Measurements from ENCODE around the gene RAB9A.
"Not testable (repeated sequence)": the region's sequence is repeated elsewhere in the genome, so short reads cannot be mapped to it uniquely, and the experiment has no call there.

The RAB9A gene

DNA sequence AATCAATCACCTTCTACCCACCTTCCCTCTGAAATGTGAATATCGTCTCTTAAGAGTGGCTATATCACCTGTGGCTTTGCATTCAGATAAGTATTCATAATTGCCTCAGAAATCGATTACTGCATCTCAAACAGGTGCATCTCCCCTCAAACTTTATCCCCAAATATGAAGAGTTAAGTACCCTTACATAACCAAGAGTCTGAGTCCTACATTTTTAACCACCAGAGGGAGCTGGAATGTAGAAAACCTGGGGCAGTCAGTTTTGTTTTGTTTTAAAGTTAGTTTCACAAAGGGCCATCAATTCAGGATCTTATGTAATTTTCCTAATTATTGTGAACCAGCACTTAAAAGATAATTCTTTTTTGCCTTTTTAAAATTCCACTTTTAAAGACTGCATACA lies 30.3 kb upstream of the RAB9A start:
- Mint-ChIP-seq H3K9me3 (no peaks in the 10 kb centered on the region), H3K4me1 (peaks cover 0 to 11% of the 10 kb centered on the region in 2 donors), H3K36me3 (peaks cover 0 to 30% of the 10 kb centered on the region in 2 donors), H3K27me3 (peaks cover 0 to 7% of the 10 kb centered on the region in 2 donors), H3K4me3 (no peak overlapping the region), H3K27ac (no peak overlapping the region)
- DNase-seq (no peak), ATAC-seq (replicated peaks) (peak in 1 of 2 donors; percentile 55)

DNA sequence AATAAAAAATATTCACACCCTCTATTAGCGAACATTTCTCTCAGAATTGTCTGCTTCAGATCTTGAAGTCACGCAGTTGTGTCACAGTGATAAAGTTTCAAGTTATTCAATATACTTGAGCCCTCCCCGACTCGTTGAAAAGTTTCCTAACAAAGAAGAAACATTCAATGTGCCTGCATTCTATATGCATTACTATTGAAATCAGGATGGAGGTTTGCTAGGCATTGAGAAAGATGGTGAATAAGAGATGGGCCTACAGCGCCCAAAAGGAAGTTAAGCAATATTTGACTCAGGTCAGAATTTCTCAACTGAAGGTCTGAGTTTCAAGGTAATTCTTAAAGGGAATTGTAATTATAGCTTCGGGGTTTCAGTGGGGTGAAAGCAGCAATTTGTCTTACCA lies 29.9 kb upstream of the RAB9A start:
- DNase-seq (no peak), ATAC-seq (replicated peaks) (no peak)
- peaks cover 0 to 11% of the 10 kb centered on the region in 2 donors for H3K4me1 Mint-ChIP-seq
- H3K36me3 Mint-ChIP-seq, result peaks cover 0 to 35% of the 10 kb centered on the region in 2 donors
- H3K9me3 Mint-ChIP-seq, result no peaks in the 10 kb centered on the region
- peaks cover 0 to 7% of the 10 kb centered on the region in 2 donors for H3K27me3 Mint-ChIP-seq
- H3K4me3 Mint-ChIP-seq, result no peak overlapping the region
- H3K27ac Mint-ChIP-seq, result no peak overlapping the region

DNA sequence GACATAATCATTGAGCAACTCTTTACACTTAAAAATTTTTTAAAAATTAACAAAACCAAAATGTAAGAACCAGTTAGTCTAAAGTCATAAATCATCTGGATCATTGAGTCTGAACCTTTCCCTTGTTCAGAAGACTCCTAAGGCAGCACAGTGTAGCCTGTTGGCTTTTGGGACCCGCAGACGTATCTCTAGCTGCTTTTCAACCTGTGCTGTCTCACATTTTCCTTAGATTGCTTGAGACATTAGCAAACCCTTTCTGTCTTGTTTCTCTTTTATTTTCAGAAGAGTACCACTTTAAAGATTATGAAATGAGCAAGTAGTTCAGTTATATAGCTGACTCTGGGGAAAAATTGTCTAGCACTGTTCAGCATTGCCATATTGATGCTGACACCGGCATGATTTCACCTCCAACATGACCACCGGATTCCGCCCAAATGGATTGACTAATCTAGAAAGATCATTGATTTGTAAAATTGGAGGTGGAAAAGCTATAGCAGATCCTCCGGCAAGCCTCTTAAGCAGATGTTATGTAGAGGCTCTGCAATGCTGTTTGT lies 27.1 kb upstream of the RAB9A start:
- Mint-ChIP-seq H3K27ac (no peak overlapping the region), H3K36me3 (peaks cover 0 to 40% of the 10 kb centered on the region in 2 donors), H3K27me3 (peaks cover 0 to 9% of the 10 kb centered on the region in 2 donors), H3K9me3 (no peaks in the 10 kb centered on the region), H3K4me3 (no peak overlapping the region), H3K4me1 (peaks cover 0 to 7% of the 10 kb centered on the region in 2 donors)
- ATAC-seq (replicated peaks) (no peak), DNase-seq (no peak)

DNA sequence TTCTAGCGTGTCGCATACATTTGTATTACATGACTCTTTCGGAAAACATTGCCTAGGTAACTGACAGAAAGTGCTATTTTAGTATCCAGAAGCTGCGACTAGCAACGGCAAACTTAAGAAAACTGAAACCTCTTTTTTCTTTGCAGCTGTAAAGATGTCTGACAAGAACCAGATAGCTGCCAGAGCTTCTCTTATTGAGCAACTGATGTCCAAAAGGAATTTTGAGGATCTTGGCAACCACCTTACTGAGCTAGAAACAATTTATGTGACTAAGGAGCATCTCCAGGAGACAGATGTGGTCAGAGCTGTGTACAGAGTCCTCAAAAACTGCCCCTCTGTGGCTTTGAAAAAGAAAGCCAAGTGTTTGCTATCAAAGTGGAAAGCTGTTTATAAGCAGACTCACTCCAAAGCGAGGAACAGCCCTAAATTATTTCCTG lies 26.6 kb upstream of the RAB9A start:
- Mint-ChIP-seq H3K4me1 (peaks cover 0 to 8% of the 10 kb centered on the region in 2 donors), H3K9me3 (no peaks in the 10 kb centered on the region), H3K4me3 (no peak overlapping the region), H3K36me3 (peaks cover 0 to 39% of the 10 kb centered on the region in 2 donors), H3K27ac (no peak overlapping the region), H3K27me3 (peaks cover 0 to 11% of the 10 kb centered on the region in 2 donors)
- ATAC-seq (replicated peaks) (no peak), DNase-seq (no peak)

DNA sequence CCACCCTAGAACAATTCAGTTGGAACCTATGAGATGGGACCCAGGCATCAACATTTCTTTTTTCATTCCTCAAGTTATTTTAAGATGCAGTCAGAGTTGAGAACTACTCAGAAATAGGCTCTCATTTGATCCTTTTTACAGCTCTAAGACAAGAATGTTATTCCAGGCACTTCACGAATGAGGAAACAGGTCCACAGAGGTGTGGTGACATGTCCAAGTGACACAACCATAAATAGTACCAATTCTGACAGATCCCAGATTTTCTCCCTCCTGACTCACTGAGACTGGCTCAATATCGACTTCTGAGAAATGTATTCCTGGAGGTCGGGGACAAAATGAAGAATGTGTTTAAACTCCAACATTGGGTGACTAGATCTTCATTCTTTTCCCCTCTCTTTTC lies 24.9 kb upstream of the RAB9A start:
- H3K27ac Mint-ChIP-seq, result no peak overlapping the region
- peaks cover 0 to 2% of the 10 kb centered on the region in 2 donors for H3K4me1 Mint-ChIP-seq
- DNase-seq (no peak), ATAC-seq (replicated peaks) (no peak)
- peaks cover 0 to 39% of the 10 kb centered on the region in 2 donors for H3K36me3 Mint-ChIP-seq
- H3K27me3 Mint-ChIP-seq, result peaks cover 0 to 11% of the 10 kb centered on the region in 2 donors
- no peaks in the 10 kb centered on the region for H3K9me3 Mint-ChIP-seq
- H3K4me3 Mint-ChIP-seq, result no peak overlapping the region

DNA sequence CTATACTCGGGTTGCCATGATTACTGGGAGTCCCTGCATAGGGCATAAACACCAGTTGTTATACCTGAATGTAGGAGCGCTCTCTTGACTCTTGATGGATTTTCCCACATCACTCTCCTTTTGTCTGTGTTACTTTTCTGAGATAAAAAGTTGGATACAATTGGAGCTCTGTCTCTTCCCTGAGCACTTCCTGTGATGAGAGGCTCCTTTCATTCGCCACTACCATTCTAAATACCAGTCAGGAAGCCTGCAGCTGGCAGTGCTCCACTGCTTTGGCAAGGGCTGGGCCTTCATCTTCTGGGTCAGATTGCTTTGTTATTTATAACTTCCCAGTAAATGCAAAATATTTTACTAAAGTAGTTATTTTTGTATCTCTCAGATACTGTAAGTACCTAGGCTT lies 22.1 kb upstream of the RAB9A start:
- Mint-ChIP-seq H3K4me1 (peaks cover 6 to 7% of the 10 kb centered on the region in 2 donors), H3K4me3 (no peak overlapping the region), H3K9me3 (no peaks in the 10 kb centered on the region), H3K27ac (peak overlapping the region; percentile 80), H3K36me3 (peaks cover 6 to 41% of the 10 kb centered on the region in 2 donors), H3K27me3 (peaks cover 0 to 14% of the 10 kb centered on the region in 2 donors)
- ATAC-seq (replicated peaks) (no peak), DNase-seq (no peak)

DNA sequence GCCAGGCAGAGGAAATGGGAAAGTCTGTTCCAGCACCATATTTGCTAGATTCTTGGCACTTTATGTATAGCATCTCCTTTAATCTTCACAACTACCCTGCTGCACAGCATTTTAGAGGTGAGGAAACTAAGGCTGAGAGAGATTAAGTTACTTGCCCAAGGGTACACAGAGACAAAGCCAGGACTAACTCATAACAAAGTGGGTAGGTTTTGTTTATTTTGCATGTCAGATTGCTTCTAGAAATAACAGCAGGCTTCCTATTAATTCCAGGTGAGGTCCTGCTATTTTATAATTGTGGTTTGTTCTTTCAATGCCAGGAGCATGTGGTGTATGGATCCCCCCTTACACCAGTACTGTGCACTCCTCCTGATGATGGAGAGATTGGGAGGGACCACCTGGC lies 21.0 kb upstream of the RAB9A start:
- Mint-ChIP-seq H3K27ac (no peak overlapping the region), H3K36me3 (peaks cover 6 to 42% of the 10 kb centered on the region in 2 donors), H3K9me3 (no peaks in the 10 kb centered on the region), H3K27me3 (peaks cover 0 to 16% of the 10 kb centered on the region in 2 donors), H3K4me1 (peaks cover 6 to 7% of the 10 kb centered on the region in 2 donors), H3K4me3 (no peak overlapping the region)
- DNase-seq (no peak), ATAC-seq (replicated peaks) (no peak)

- Mint-ChIP-seq H3K4me1 (peaks cover 6 to 7% of the 10 kb centered on the region in 2 donors), H3K9me3 (no peaks in the 10 kb centered on the region), H3K27me3 (peaks cover 0 to 24% of the 10 kb centered on the region in 2 donors), H3K4me3 (peak overlapping the region; percentile 41 to 43), H3K27ac (peak overlapping the region; percentile 89), H3K36me3 (peaks cover 9 to 37% of the 10 kb centered on the region in 2 donors)
- ATAC-seq (replicated peaks) (peak; percentile 94 to 95), DNase-seq (peak; percentile 63)
These were observed 19.6 kb upstream of the RAB9A start for GRCh38 chrX:13669246-13669737.

- H3K27ac Mint-ChIP-seq, result peak overlapping the region; percentile 89
- not testable (repeated sequence) for DNase-seq; H3K4me1 Mint-ChIP-seq; ATAC-seq (replicated peaks); H3K9me3 Mint-ChIP-seq
- peak overlapping the region in 1 of 2 donors; percentile 41 for H3K4me3 Mint-ChIP-seq
- H3K27me3 Mint-ChIP-seq, result peaks cover 0 to 24% of the 10 kb centered on the region in 2 donors
- H3K36me3 Mint-ChIP-seq, result peaks cover 9 to 34% of the 10 kb centered on the region in 2 donors
These were observed 19.2 kb upstream of the RAB9A start for GRCh38 chrX:13669755-13670154.

DNA sequence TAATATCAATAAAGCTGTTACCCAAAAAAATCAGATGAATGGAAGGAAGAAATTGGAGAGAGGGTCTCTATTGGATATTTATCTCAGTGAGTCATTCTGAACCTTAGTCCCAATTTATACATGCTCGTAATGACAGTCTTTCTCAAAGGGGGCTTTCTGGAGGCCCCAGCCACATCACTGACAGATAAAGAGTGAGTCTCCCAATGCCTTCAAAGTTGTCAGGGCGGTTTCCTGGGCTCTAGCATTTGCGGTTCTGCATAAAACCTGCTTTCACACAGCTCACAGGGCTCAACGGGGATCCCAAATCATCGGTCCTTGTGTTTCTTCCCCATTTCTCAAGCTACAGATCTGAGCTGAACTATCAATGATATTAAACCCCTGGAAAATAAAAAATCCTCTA lies 18.7 kb upstream of the RAB9A start:
- H3K27me3 Mint-ChIP-seq, result peaks cover 0 to 28% of the 10 kb centered on the region in 2 donors
- no peak for DNase-seq
- H3K27ac Mint-ChIP-seq, result no peak overlapping the region
- no peaks in the 10 kb centered on the region for H3K9me3 Mint-ChIP-seq
- no peak overlapping the region for H3K4me3 Mint-ChIP-seq
- ATAC-seq (replicated peaks), result no peak
- peaks cover 6 to 7% of the 10 kb centered on the region in 2 donors for H3K4me1 Mint-ChIP-seq
- H3K36me3 Mint-ChIP-seq, result peaks cover 9 to 30% of the 10 kb centered on the region in 2 donors

- H3K4me1 Mint-ChIP-seq, result peaks cover 7 to 16% of the 10 kb centered on the region in 2 donors
- peaks cover 9 to 24% of the 10 kb centered on the region in 2 donors for H3K36me3 Mint-ChIP-seq
- no peak overlapping the region for H3K4me3 Mint-ChIP-seq
- peaks cover 0 to 30% of the 10 kb centered on the region in 2 donors for H3K27me3 Mint-ChIP-seq
- DNase-seq (no peak), ATAC-seq (replicated peaks) (no peak)
- no peak overlapping the region for H3K27ac Mint-ChIP-seq
- no peaks in the 10 kb centered on the region for H3K9me3 Mint-ChIP-seq
These were observed 15.9 kb upstream of the RAB9A start for GRCh38 chrX:13673016-13673415.

- Mint-ChIP-seq H3K36me3 (peaks cover 3 to 17% of the 10 kb centered on the region in 2 donors), H3K4me1 (peaks cover 2 to 10% of the 10 kb centered on the region in 2 donors), H3K4me3 (no peak overlapping the region), H3K9me3 (no peaks in the 10 kb centered on the region), H3K27me3 (peaks cover 0 to 27% of the 10 kb centered on the region in 2 donors), H3K27ac (no peak overlapping the region)
- peak in 1 of 2 donors; percentile 64 for ATAC-seq (replicated peaks)
- DNase-seq, result no peak
These were observed 12.0 kb upstream of the RAB9A start for GRCh38 chrX:13676885-13677284.

DNA sequence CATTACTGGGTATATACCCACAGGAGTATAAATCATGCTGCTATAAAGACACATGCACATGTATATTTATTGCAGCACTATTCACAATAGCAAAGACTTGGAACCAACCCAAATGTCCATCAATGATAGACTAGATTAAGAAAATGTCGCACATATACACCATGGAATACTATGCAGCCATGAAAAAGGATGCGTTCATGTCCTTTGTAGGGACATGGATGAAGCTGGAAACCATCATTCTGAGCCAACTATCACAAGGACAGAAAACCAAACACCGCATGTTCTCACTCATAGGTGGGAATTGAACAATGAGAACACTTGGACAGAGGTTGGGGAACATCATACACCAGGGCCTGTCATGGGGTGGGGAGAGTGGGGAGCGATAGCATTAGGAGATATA lies 9.2 kb upstream of the RAB9A start:
- not testable (repeated sequence) for ATAC-seq (replicated peaks); H3K27ac Mint-ChIP-seq; H3K9me3 Mint-ChIP-seq; H3K4me3 Mint-ChIP-seq; H3K4me1 Mint-ChIP-seq; DNase-seq; H3K36me3 Mint-ChIP-seq
- H3K27me3 Mint-ChIP-seq, result peaks cover 0 to 17% of the 10 kb centered on the region in 2 donors

GRCh38 chrX:13681595-13681994 lies 7.3 kb upstream of the RAB9A start:
- H3K4me3 Mint-ChIP-seq, result no peak overlapping the region
- H3K27ac Mint-ChIP-seq, result no peak overlapping the region
- no peaks in the 10 kb centered on the region for H3K9me3 Mint-ChIP-seq
- ATAC-seq (replicated peaks), result no peak
- H3K4me1 Mint-ChIP-seq, result peaks cover 6 to 19% of the 10 kb centered on the region in 2 donors
- H3K27me3 Mint-ChIP-seq, result peaks cover 0 to 8% of the 10 kb centered on the region in 2 donors
- no peak for DNase-seq
- peaks cover 0 to 8% of the 10 kb centered on the region in 2 donors for H3K36me3 Mint-ChIP-seq

DNA sequence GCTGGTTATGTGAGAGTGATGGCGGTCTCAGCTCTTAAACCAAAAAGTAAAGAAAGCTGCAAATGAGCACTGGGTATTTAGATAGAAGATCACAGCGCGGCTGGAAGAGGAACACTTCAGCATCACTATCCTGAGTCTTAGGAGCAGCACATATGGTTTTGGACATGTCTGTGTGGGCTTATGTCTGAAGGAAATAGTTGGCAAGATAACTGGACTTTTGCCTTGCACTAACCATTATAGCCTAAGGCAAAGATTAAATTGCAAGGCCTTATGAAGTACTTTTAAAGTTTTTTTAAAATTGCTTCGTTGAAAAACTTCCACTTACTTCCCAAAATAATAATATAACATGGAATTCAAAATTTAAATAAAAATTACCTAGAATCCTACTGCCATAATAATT lies 4.6 kb upstream of the RAB9A start:
- H3K36me3 Mint-ChIP-seq, result peaks cover 0 to 8% of the 10 kb centered on the region in 2 donors
- DNase-seq (no peak), ATAC-seq (replicated peaks) (no peak)
- H3K4me1 Mint-ChIP-seq, result peaks cover 10 to 15% of the 10 kb centered on the region in 2 donors
- no peaks in the 10 kb centered on the region for H3K9me3 Mint-ChIP-seq
- H3K27me3 Mint-ChIP-seq, result peaks cover 0 to 8% of the 10 kb centered on the region in 2 donors
- no peak overlapping the region for H3K4me3 Mint-ChIP-seq
- no peak overlapping the region for H3K27ac Mint-ChIP-seq

All from stimulated activated naive B cell treated with anti-CD40 and anti-IgM and Interleukin-4, amounts not matched to agents 10 μg/mL and 1 μg/mL and 100 μg/mL, for 72 hours (primary cell).